Uterus (tissue), 4 donors: ENCODE data around the gene ZNF652. TPM values are rescaled to one million over a fixed set of nuclear protein-coding genes. Genes with fewer than 3 reads are reported as not detected.
"Not testable (repeated sequence)": the region's sequence is repeated elsewhere in the genome, so short reads cannot be mapped to it uniquely, and the experiment has no call there.

ENCODE experiments used
- DNase-seq, 2 donors: peaks; one replicate each; pipeline ENCODE4 v3.0.0-alpha.2; 2019 to 2020
- H3K27ac ChIP-seq, 2 donors: fragments of 200-600 bp; sonication (generic); 1 replicate in 1 of 2; 2 replicates in 1 of 2; pipeline ENCODE4 v1.5.1; 2016 to 2018
- H3K27me3 ChIP-seq, 2 donors: fragments of 200-600 bp; sonication (generic); one replicate each; pipeline ENCODE4 v1.5.1; 2018 to 2019; ENCODE audit warnings: control low read depth in 1 of 2
- H3K36me3 ChIP-seq, 2 donors: fragments of 200-600 bp; sonication (generic); one replicate each; pipeline ENCODE4 v1.5.1; 2019; ENCODE audit warnings: control low read depth in 1 of 2
- H3K4me1 ChIP-seq, 2 donors: fragments of 200-600 bp; sonication (generic); one replicate each; pipeline ENCODE4 v1.5.1; 2018 to 2019; ENCODE audit warnings: control low read depth in 1 of 2
- H3K4me3 ChIP-seq, 2 donors: fragments of 200-600 bp; sonication (generic); 1 replicate in 1 of 2; 2 replicates in 1 of 2; pipeline ENCODE4 v1.5.1; 2018 to 2019; ENCODE audit warnings: mild to moderate bottlenecking in 1 of 2
- H3K9me3 ChIP-seq, 2 donors: fragments of 200-600 bp; sonication (generic); one replicate each; pipeline ENCODE4 v1.5.1; 2019; ENCODE audit warnings: control low read depth in 1 of 2
- CTCF ChIP-seq, 4 experiments: fragments of 200-600 bp in 2 of 4; fragments of 450-650 bp in 2 of 4; sonication (generic) in 2 of 4; IDR thresholded peaks; one replicate each; pipeline ENCODE4 v1.5.1; 2016 to 2019; ENCODE audit warnings: antibody characterized with exemption in 4 of 4, mild to moderate bottlenecking in 2 of 4, moderate library complexity in 1 of 4
- POLR2A ChIP-seq, 2 donors: fragments of 450-650 bp; IDR thresholded peaks; one replicate each; pipeline ENCODE4 v1.6.1; 2016; ENCODE audit warnings: antibody characterized with exemption in 2 of 2, mild to moderate bottlenecking in 1 of 2, moderate library complexity in 1 of 2
- intact Hi-C: fragments of 100-400 bp; cut with DNase I; formaldehyde crosslinking; loops from one replicate; pipeline ENCODE4 v1.15.1; 2023; ENCODE audit warnings: low total_unique reads
- total RNA-seq, 4 donors: library from RNA; depleted of rRNA in 3 of 4; stranded (reverse); fragments of >200 nt in 3 of 4; gene quantifications; one replicate each; pipeline versions ENCODE4 v1.1.0 to v1.2.4, GENCODE V29; 2014 to 2023
- donor health status: DM: yes; HTN: yes; CAD: no.

ZNF652 gene
- total RNA-seq, 4 donors from 2014 or later = 17.6 to 65.3 (median 36.2) TPM

- no peak for DNase-seq
- intact Hi-C loops = no loop called here
- H3K36me3 ChIP-seq = no peaks in the 10 kb centered on the region
- H3K4me3 ChIP-seq = no peak overlapping the region
- no peak overlapping the region for H3K27ac ChIP-seq
- no peaks in the 10 kb centered on the region for H3K27me3 ChIP-seq
- no peaks in the 10 kb centered on the region for H3K9me3 ChIP-seq
- no peaks in the 10 kb centered on the region for H3K4me1 ChIP-seq
- no peak for TF ChIP-seq POLR2A (IDR thresholded peaks at IDR 0.05)
- no peak for TF ChIP-seq CTCF (IDR thresholded peaks at IDR 0.05)
These were observed 82.0 kb downstream of the ZNF652 start for GRCh38 chr17:49280061-49280460.

- DNase-seq, H3K36me3 ChIP-seq, H3K4me1 ChIP-seq, H3K9me3 ChIP-seq, H3K4me3 ChIP-seq, H3K27me3 ChIP-seq, H3K27ac ChIP-seq, intact Hi-C loops: not testable (repeated sequence)
These were observed 82.6 kb downstream of the ZNF652 start for GRCh38 chr17:49279263-49280015.

GRCh38 chr17:49278076-49278475 lies 84.0 kb downstream of the ZNF652 start:
- H3K9me3 ChIP-seq = no peaks in the 10 kb centered on the region
- H3K27ac ChIP-seq = no peak overlapping the region
- H3K4me3 ChIP-seq = no peak overlapping the region
- DNase-seq = no peak
- no peak for TF ChIP-seq POLR2A (IDR thresholded peaks at IDR 0.05)
- TF ChIP-seq CTCF (IDR thresholded peaks at IDR 0.05) = no peak
- intact Hi-C loops = no loop called here
- H3K27me3 ChIP-seq = no peaks in the 10 kb centered on the region
- no peaks in the 10 kb centered on the region for H3K4me1 ChIP-seq
- no peaks in the 10 kb centered on the region for H3K36me3 ChIP-seq

GRCh38 chr17:49277638-49278037 lies 84.4 kb downstream of the ZNF652 start:
- Histone ChIP-seq H3K4me1 (no peaks in the 10 kb centered on the region), H3K36me3 (no peaks in the 10 kb centered on the region), H3K4me3 (no peak overlapping the region), H3K9me3 (no peaks in the 10 kb centered on the region), H3K27ac (no peak overlapping the region), H3K27me3 (no peaks in the 10 kb centered on the region)
- DNase-seq = no peak
- intact Hi-C loops = no loop called here
- TF ChIP-seq POLR2A (IDR thresholded peaks at IDR 0.05) = no peak
- no peak for TF ChIP-seq CTCF (IDR thresholded peaks at IDR 0.05)

- H3K27ac ChIP-seq, H3K9me3 ChIP-seq, H3K27me3 ChIP-seq, DNase-seq, H3K36me3 ChIP-seq, H3K4me3 ChIP-seq, intact Hi-C loops, H3K4me1 ChIP-seq: not testable (repeated sequence)
These were observed 86.1 kb downstream of the ZNF652 start for GRCh38 chr17:49275981-49276380.

GRCh38 chr17:49269356-49269755 lies 92.7 kb downstream of the ZNF652 start:
- H3K36me3 ChIP-seq = no peaks in the 10 kb centered on the region
- H3K27me3 ChIP-seq = no peaks in the 10 kb centered on the region
- H3K27ac ChIP-seq = no peak overlapping the region
- H3K4me1 ChIP-seq = no peaks in the 10 kb centered on the region
- intact Hi-C loops = no loop called here
- TF ChIP-seq CTCF (IDR thresholded peaks at IDR 0.05) (no peak), POLR2A (IDR thresholded peaks at IDR 0.05) (no peak)
- H3K4me3 ChIP-seq = no peak overlapping the region
- no peak for DNase-seq
- H3K9me3 ChIP-seq = no peaks in the 10 kb centered on the region
